ENCODE measurements around the gene TICRR.

DNA sequence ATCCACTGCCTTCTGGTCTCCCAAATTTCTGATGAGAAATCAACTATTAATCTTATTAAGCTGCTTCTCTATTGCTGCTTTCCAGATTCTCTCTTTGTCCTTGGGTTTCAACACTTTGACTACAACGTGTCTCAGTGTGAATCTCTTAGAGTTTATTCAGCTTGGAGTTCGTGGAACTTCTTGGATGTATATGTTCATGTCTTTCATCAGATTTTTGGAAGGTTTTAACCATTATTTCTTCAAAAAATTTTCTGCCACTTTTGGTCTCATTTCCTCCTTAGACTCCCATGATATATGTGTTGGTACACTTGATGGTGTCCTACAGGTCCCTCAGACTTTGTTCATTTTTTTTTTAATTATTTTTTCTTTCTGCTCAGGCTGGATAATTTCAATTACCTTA lies 36.0 kb downstream of the TICRR start:
- TF ChIP-seq GATA3 (IDR thresholded peaks at IDR 0.05; ENCODE audit: low read depth, low read length) (no peak), GATA2 (IDR thresholded peaks at IDR 0.05; ENCODE audit: low read depth, low read length) (no peak)

Data from SH-SY5Y (cell line).